OCI-LY3 (cell line): ENCODE results near the gene CCBE1.

Source experiments
- H2AFZ ChIP-seq: fragments of 200-600, 300-600 bp; shearing (Covaris generic); 2 replicates; pipeline ENCODE4 v1.6.0; 2014; ENCODE audit warnings: antibody characterized with exemption, low read depth, low read length
- H3K27ac ChIP-seq: fragments of 200-600, 300-600 bp; sonication (generic); 2 replicates; pipeline ENCODE4 v1.5.1; 2014; ENCODE audit warnings: mild to moderate bottlenecking, low read length, moderate library complexity, mixed read lengths
- H3K27me3 ChIP-seq: fragments of 200-600, 300-600 bp; sonication (generic); 2 replicates; pipeline ENCODE4 v1.6.1; 2014; ENCODE audit warnings: low read depth, low read length, mixed read lengths
- H3K36me3 ChIP-seq: fragments of 200-600, 300-600 bp; sonication (generic); replicated peaks from 2 replicates; pipeline ENCODE3; 2014; ENCODE audit warnings: low read depth, low read length, mixed read lengths
- H3K4me1 ChIP-seq: fragments of 300-600, 200-600 bp; sonication (generic); 2 replicates; pipeline ENCODE4 v1.6.1; 2014; ENCODE audit warnings: low read length, mixed read lengths
- H3K4me2 ChIP-seq: fragments of 200-600, 300-600 bp; sonication (generic); 2 replicates; pipeline ENCODE4 v1.6.1; 2014; ENCODE audit warnings: low read length, mixed read lengths
- H3K4me3 ChIP-seq: fragments of 300-600, 200-600 bp; sonication (generic); 2 replicates; pipeline ENCODE4 v1.5.1; 2014; ENCODE audit warnings: antibody characterized with exemption, mild to moderate bottlenecking, low read length, moderate library complexity
- H3K79me2 ChIP-seq: fragments of 300-600, 200-600 bp; shearing (Covaris generic); 2 replicates; pipeline ENCODE4 v1.6.1; 2014; ENCODE audit warnings: mild to moderate bottlenecking, low read length, mixed read lengths
- H3K9ac ChIP-seq: fragments of 300-600, 200-600 bp; shearing (Covaris generic); 2 replicates; pipeline ENCODE4 v1.6.0; 2014; ENCODE audit warnings: mild to moderate bottlenecking, low read length, moderate library complexity
- H3K9me3 ChIP-seq: fragments of 200-600, 300-600 bp; shearing (Covaris generic); 2 replicates; pipeline ENCODE4 v1.6.1; 2014; ENCODE audit warnings: low read length, mixed read lengths; ENCODE audit not compliant: insufficient read depth
- H4K20me1 ChIP-seq: fragments of 200-600, 300-600 bp; sonication (generic); 2 replicates; pipeline ENCODE4 v1.6.1; 2016; ENCODE audit warnings: low read length, mixed read lengths; ENCODE audit not compliant: insufficient read depth
- CTCF ChIP-seq: fragments of 200-600, 300-600 bp; sonication (generic); IDR thresholded peaks from 2 replicates; pipeline ENCODE4 v1.5.1; 2014; ENCODE audit warnings: antibody characterized with exemption, low read length, low read depth
- EZH2phosphoT487 ChIP-seq: fragments of 200-600 bp; shearing (Covaris generic); IDR thresholded peaks from 2 replicates; pipeline ENCODE4 v1.6.1; 2018; ENCODE audit warnings: antibody characterized with exemption, mixed run types, low read depth

Gene CCBE1

GRCh38 chr18:59660786-59661743 lies 36.2 kb downstream of the CCBE1 start:
- Histone ChIP-seq H3K27ac (no peak overlapping the region), H3K4me1 (no peaks in the 10 kb centered on the region; the same call in 1 of the 2 replicates), H3K27me3 (peaks cover 68% of the 10 kb centered on the region), H3K79me2 (no peaks in the 10 kb centered on the region), H3K9ac (no peak overlapping the region), H2AFZ (no peak overlapping the region), H3K36me3 (no peaks in the 10 kb centered on the region), H3K9me3 (no peaks in the 10 kb centered on the region), H3K4me2 (no peak overlapping the region), H4K20me1 (no peaks in the 10 kb centered on the region), H3K4me3 (no peak overlapping the region)
- TF ChIP-seq CTCF (no peak), EZH2phosphoT487 (no peak)

- Histone ChIP-seq H3K27me3 (peaks cover 63% of the 10 kb centered on the region), H3K9me3 (no peaks in the 10 kb centered on the region), H3K4me3 (no peak overlapping the region), H3K27ac (no peak overlapping the region), H2AFZ (no peak overlapping the region), H3K4me1 (no peaks in the 10 kb centered on the region; the same call in 1 of the 2 replicates), H3K36me3 (no peaks in the 10 kb centered on the region), H4K20me1 (no peaks in the 10 kb centered on the region), H3K4me2 (no peak overlapping the region), H3K79me2 (no peaks in the 10 kb centered on the region), H3K9ac (no peak overlapping the region)
- TF ChIP-seq CTCF = no peak
- TF ChIP-seq EZH2phosphoT487 = no peak
Measured at GRCh38 chr18:59660366-59660765, 36.9 kb downstream of the CCBE1 start.

- no peak overlapping the region for H3K4me2 ChIP-seq
- no peak overlapping the region for H3K9ac ChIP-seq
- H3K27ac ChIP-seq = no peak overlapping the region
- no peak overlapping the region for H2AFZ ChIP-seq
- no peaks in the 10 kb centered on the region for H4K20me1 ChIP-seq
- TF ChIP-seq EZH2phosphoT487 (no peak), CTCF (no peak)
- H3K27me3 ChIP-seq = peaks cover 56% of the 10 kb centered on the region
- H3K36me3 ChIP-seq = no peaks in the 10 kb centered on the region
- no peaks in the 10 kb centered on the region for H3K9me3 ChIP-seq
- H3K4me3 ChIP-seq = no peak overlapping the region
- no peaks in the 10 kb centered on the region for H3K79me2 ChIP-seq
- no peaks in the 10 kb centered on the region; the same call in 1 of the 2 replicates for H3K4me1 ChIP-seq
Measured at GRCh38 chr18:59659508-59660170, 37.6 kb downstream of the CCBE1 start.

- no peak overlapping the region for H3K27ac ChIP-seq
- H3K27me3 ChIP-seq = peaks cover 49% of the 10 kb centered on the region
- no peaks in the 10 kb centered on the region for H4K20me1 ChIP-seq
- TF ChIP-seq CTCF (no peak), EZH2phosphoT487 (no peak)
- H3K79me2 ChIP-seq = no peaks in the 10 kb centered on the region
- no peak overlapping the region for H3K9ac ChIP-seq
- no peaks in the 10 kb centered on the region; the same call in 1 of the 2 replicates for H3K4me1 ChIP-seq
- no peak overlapping the region for H3K4me2 ChIP-seq
- no peaks in the 10 kb centered on the region for H3K36me3 ChIP-seq
- H3K9me3 ChIP-seq = no peaks in the 10 kb centered on the region
- H3K4me3 ChIP-seq = no peak overlapping the region
- no peak overlapping the region for H2AFZ ChIP-seq
Measured at GRCh38 chr18:59658941-59659340, 38.3 kb downstream of the CCBE1 start.
